ENCODE measurements around the gene XRCC4. TPM values are rescaled to one million over a fixed set of nuclear protein-coding genes. Genes with fewer than 3 reads are reported as not detected.

Gene XRCC4
- total RNA-seq, 1 donor from 2014 or later = 12.1 TPM

GRCh38 chr5:83118976-83119375, 41.6 kb downstream of the XRCC4 start:
- H3K36me3 Mint-ChIP-seq = peaks cover 24% of the 10 kb centered on the region
- peaks cover 21% of the 10 kb centered on the region for H3K9me3 Mint-ChIP-seq
- H3K4me1 Mint-ChIP-seq = no peaks in the 10 kb centered on the region
- H3K27me3 Mint-ChIP-seq (ENCODE audit: low read depth) = no peaks in the 10 kb centered on the region
- no peak for TF ChIP-seq CTCF (IDR thresholded peaks at IDR 0.05; ENCODE audit: unreplicated experiment)
- no peak overlapping the region for H3K27ac Mint-ChIP-seq
- no peak overlapping the region for H3K4me3 Mint-ChIP-seq
- DNase-seq (ENCODE audit: low spot score in 2 of 2, unreplicated experiment in 2 of 2) = no peak

GRCh38 chr5:83124593-83124992, 47.2 kb downstream of the XRCC4 start:
- Mint-ChIP-seq H3K4me1 (no peaks in the 10 kb centered on the region), H3K27me3 (ENCODE audit: low read depth) (no peaks in the 10 kb centered on the region), H3K4me3 (no peak overlapping the region), H3K27ac (no peak overlapping the region), H3K36me3 (peaks cover 31% of the 10 kb centered on the region), H3K9me3 (peaks cover 36% of the 10 kb centered on the region)
- TF ChIP-seq CTCF (IDR thresholded peaks at IDR 0.05; ENCODE audit: unreplicated experiment) = no peak
- DNase-seq (ENCODE audit: low spot score in 2 of 2, unreplicated experiment in 2 of 2) = no peak

- H3K27ac Mint-ChIP-seq = no peak overlapping the region
- no peak overlapping the region for H3K4me3 Mint-ChIP-seq
- peaks cover 34% of the 10 kb centered on the region for H3K36me3 Mint-ChIP-seq
- H3K4me1 Mint-ChIP-seq = no peaks in the 10 kb centered on the region
- TF ChIP-seq CTCF (IDR thresholded peaks at IDR 0.05; ENCODE audit: unreplicated experiment) = no peak
- H3K27me3 Mint-ChIP-seq (ENCODE audit: low read depth) = no peaks in the 10 kb centered on the region
- no peak for DNase-seq (ENCODE audit: low spot score in 2 of 2, unreplicated experiment in 2 of 2)
- H3K9me3 Mint-ChIP-seq = peaks cover 41% of the 10 kb centered on the region
Observed at GRCh38 chr5:83125560-83125959, 48.2 kb downstream of the XRCC4 start.

GRCh38 chr5:83126501-83126900, 49.2 kb downstream of the XRCC4 start:
- DNase-seq (ENCODE audit: low spot score in 2 of 2, unreplicated experiment in 2 of 2) = no peak
- Mint-ChIP-seq H3K4me1 (no peaks in the 10 kb centered on the region), H3K4me3 (no peak overlapping the region), H3K27ac (no peak overlapping the region), H3K9me3 (peaks cover 44% of the 10 kb centered on the region), H3K27me3 (ENCODE audit: low read depth) (no peaks in the 10 kb centered on the region), H3K36me3 (peaks cover 39% of the 10 kb centered on the region)
- TF ChIP-seq CTCF (IDR thresholded peaks at IDR 0.05; ENCODE audit: unreplicated experiment) = no peak

- H3K36me3 Mint-ChIP-seq = peaks cover 47% of the 10 kb centered on the region
- no peak overlapping the region for H3K27ac Mint-ChIP-seq
- H3K4me3 Mint-ChIP-seq = no peak overlapping the region
- H3K9me3 Mint-ChIP-seq = peaks cover 36% of the 10 kb centered on the region
- H3K27me3 Mint-ChIP-seq (ENCODE audit: low read depth) = no peaks in the 10 kb centered on the region
- no peaks in the 10 kb centered on the region for H3K4me1 Mint-ChIP-seq
- no peak for TF ChIP-seq CTCF (IDR thresholded peaks at IDR 0.05; ENCODE audit: unreplicated experiment)
- DNase-seq (ENCODE audit: low spot score in 2 of 2, unreplicated experiment in 2 of 2) = no peak
Observed at GRCh38 chr5:83133797-83134196, 56.5 kb downstream of the XRCC4 start.

- Mint-ChIP-seq H3K9me3 (peaks cover 12% of the 10 kb centered on the region), H3K27ac (no peak overlapping the region), H3K36me3 (peaks cover 5% of the 10 kb centered on the region), H3K27me3 (ENCODE audit: low read depth) (no peaks in the 10 kb centered on the region), H3K4me1 (peaks cover 11% of the 10 kb centered on the region), H3K4me3 (no peak overlapping the region)
- no peak for TF ChIP-seq CTCF (IDR thresholded peaks at IDR 0.05; ENCODE audit: unreplicated experiment)
- no peak for DNase-seq (ENCODE audit: low spot score in 2 of 2, unreplicated experiment in 2 of 2)
Observed at GRCh38 chr5:83142526-83142925, 65.2 kb downstream of the XRCC4 start.
